ELF-1 (cell line): ENCODE data around the gene TMEM175.

Experiments
- DNase-seq: peaks from one replicate; pipeline ENCODE4 v3.0.0-alpha.2; 2016; ENCODE audit warnings: low read depth, low spot score

Gene TMEM175

DNA sequence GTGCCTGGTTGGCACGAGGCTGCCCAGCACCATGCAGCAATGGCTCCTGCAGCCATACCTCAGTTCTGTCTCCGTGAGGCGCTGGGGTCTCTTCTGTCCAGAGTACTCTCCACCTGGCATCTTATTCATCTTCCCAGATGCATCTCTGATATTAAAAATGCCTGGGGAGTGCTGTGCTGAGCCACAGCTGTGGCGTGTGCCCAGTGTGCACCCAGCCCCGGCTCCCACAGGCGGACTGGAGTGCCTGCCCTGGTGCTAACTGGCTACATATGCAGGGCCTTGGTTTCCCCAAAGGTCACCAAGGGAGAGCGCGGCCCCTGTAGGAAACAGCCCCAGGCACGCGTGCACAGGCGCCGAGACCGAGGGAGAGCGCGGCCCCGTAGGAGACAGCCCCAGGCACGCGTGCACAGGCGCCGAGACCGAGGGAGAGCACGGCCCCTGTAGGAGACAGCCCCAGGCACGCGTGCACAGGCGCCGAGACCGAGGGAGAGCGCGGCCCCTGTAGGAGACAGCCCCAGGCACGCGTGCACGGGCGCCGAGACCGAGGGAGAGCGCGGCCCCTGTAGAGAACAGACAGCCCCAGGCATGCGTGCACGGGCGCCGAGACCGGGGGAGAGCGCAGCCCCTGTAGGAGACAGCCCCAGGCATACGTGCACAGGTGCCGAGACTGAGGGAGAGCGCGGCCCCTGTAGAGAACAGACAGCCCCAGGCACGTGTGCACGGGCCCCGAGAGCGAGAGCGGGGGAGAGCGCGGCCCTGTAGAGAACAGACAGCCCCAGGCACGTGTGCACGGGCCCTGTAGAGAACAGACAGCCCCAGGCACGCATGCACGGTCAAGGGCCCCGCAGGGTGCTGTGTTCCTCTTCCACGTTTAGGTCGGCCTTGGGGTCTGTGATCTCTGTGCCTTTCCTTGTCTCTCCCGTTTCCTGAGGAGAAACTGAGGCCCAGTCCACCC is 14.5 kb downstream of the TMEM175 start:
- DNase-seq: no peak

DNA sequence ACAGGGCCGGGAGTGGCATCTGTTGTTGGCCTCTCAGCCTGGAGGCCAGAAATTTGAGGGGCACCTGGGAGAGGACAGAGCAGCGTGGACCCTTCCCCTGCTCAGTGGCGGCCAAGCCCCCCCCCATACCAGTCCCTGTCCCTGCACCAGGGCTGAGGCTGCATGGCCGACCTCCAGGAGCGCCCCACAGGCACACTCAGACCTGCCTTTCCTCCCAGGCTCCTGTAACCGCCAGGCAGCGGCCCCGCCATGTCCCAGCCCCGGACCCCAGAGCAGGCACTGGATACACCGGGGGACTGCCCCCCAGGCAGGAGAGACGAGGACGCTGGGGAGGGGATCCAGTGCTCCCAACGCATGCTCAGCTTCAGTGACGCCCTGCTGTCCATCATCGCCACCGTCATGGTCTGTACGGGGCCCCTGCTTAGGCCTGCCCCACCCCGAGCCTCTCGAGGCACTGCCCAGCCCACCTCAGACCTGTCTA is 15.3 kb downstream of the TMEM175 start:
- no peak for DNase-seq

GRCh38 chr4:948101-948935 is 16.1 kb downstream of the TMEM175 start:
- no peak for DNase-seq

- DNase-seq: no peak
Measured at GRCh38 chr4:948936-949300, 16.7 kb downstream of the TMEM175 start.

DNA sequence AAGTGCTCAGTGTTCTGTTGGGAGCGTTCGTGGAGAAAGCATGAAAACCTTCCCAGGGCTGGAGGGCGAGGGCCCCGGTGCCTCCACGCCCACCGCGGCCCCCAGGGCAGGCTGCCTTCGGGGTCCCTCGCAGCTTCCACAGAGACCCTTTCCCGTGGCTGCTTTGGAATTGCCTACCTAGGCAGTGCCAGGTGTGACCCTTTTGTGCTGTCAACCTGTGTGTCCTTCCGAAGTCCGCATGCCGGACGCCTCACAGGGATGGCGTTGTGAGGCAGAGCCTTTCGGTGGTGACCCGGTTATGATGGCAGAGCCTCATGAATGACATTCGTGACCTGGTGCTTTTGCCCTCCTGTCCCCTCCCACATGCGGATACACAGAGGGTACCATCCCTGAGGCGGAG is 17.4 kb downstream of the TMEM175 start:
- DNase-seq: no peak

DNA sequence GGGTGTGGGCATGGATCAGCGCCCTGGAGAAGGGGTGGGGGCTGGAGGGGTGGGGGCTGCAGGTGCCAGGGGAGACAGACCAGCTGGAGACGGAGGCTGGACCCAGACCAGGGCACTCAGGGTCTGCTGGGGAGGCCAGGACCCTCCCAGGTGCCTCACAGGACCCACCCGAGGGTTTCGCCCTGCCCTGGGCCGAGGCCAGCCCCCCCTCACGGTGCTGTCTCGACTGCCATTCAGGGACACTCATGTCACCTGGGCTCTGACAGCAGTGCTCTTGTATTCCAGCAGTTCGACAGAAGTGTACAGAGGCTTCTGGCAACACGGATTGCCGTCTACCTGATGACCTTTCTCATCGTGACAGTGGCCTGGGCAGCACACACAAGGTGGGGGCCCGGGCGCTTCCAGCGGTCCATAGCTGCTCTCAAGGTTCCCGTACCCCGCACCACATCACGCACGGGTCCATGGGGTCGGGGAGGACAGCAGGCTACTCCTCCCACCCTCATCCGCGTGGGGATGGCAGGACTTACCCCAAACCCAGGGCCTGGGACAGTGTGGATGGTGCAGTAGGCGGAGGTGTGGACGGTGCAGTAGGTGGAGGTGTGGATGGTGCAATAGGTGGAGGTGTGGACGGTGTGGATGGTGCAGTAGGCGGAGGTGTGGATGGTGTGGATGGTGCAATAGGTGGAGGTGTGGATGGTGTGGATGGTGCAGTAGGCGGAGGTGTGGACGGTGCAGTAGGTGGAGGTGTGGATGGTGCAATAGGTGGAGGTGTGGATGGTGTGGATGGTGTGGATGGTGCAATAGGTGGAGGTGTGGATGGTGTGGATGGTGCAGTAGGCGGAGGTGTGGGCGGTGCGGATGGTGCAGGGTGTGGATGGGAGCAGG is 18.1 kb downstream of the TMEM175 start:
- DNase-seq: no peak

- DNase-seq: no peak
Measured at GRCh38 chr4:951186-951585, 18.9 kb downstream of the TMEM175 start.

DNA sequence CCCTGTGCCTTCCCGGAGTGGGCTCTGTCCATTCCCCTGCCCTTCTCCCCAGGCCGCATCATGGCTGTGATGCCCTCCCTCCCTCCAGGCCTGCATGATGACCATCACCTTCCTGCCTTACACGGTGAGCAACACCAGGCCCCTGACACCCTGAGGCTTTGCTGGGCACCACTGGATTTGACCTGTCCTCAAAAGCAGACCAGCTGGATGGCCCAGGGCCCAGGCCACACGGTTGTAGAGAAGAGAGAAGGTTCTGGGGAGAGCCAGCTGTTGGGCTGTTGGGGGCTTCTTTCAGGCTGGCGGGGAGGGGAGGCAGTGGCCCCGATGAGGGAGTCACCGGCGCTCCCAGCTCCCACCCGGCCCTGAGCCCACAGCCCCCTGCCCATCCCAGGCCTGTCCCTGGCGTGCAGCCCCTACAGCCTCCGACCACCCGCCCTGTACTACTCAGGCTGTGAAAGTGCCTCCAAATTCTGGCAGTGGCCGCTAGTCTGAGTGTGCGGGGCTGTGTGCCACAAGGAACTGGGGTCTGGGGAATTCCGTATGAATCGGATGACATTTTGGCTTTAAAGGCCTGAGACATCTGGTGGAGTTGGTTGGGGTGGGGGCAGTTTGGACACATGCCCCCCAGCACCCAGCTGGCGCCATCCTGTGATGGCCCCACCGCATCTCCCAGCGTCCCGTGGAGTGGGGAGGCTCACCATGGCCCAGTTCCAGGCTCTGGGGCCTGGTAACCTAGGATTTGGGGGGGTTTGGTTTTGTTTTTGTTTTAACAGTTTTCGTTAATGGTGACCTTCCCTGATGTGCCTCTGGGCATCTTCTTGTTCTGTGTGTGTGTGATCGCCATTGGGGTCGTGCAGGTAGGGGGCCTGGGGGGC is 19.6 kb downstream of the TMEM175 start:
- no peak for DNase-seq

- DNase-seq: no peak
Measured at GRCh38 chr4:952881-953573, 20.8 kb downstream of the TMEM175 start.

- DNase-seq: no peak
Measured at GRCh38 chr4:953574-953915, 21.3 kb downstream of the TMEM175 start.

DNA sequence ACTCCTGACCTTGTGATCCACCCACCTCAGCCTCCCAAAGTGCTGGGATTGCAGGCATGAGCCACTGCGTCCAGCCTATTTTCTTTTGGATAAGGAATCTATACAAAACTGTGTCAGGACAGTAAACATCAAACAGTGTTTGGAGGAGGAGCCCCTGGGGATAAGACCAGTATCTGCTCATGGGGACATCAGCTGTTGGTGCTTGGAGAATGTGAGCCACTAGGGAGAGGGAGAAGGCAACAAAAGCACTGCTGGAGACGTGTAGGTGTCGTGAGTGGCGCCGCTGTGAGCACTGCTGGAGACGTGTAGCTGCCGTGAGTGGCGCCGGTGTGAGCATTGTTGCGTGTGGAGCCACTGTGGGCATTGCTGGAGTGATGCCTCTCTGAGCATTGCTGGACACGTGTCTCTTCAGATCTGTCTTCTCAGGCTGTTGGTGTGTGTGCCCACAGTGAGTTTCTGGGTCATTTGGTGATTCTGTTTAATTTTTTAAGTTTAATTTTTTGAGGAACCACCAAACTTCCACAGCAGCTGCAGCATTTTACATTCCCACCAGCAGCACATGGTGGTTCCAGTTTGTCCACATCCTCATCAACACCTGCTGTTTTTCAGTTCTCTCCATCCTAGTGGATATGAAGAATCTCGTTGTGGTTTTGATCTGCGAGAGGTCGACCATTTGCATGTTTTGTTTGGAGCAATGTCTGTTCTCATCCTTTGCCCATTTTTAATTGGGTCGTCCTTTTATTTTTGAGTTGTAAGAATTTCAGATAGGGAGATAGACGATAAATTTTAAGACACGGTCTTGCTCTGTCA is 22.2 kb downstream of the TMEM175 start:
- DNase-seq: no peak

DNA sequence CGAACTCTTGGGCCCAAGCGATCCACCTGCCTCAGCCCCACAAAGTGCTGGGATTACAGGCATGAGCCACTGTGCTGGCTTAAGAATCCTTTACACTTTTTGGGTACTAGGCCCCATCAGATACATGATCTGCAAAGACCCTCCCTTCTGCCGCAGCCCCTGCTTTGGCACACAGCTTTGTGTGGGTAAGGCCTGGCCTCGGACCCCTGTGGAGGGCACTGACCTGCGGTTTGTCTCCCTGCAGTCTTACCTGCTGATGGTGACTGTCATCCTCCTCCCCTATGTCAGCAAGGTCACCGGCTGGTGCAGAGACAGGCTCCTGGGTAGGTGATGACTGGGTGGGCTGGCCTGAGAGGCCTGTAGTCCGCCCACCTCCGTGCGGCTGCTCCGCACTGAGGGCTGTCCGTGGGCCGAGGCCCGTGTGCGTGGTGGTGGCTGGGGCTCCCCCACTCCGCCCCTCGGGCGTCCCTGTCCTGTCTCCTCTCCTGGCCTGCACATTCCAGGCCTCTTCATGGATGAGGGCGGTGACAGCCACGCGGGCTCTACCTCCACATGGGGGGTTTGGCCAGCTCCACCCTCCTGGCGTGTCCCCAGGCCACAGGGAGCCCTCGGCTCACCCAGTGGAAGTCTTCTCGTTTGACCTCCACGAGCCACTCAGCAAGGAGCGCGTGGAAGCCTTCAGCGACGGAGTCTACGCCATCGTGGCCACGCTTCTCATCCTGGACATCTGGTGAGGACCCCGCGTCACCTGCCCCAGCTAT is 23.1 kb downstream of the TMEM175 start:
- no peak for DNase-seq

- no peak for DNase-seq
Measured at GRCh38 chr4:955931-956381, 23.7 kb downstream of the TMEM175 start.

DNA sequence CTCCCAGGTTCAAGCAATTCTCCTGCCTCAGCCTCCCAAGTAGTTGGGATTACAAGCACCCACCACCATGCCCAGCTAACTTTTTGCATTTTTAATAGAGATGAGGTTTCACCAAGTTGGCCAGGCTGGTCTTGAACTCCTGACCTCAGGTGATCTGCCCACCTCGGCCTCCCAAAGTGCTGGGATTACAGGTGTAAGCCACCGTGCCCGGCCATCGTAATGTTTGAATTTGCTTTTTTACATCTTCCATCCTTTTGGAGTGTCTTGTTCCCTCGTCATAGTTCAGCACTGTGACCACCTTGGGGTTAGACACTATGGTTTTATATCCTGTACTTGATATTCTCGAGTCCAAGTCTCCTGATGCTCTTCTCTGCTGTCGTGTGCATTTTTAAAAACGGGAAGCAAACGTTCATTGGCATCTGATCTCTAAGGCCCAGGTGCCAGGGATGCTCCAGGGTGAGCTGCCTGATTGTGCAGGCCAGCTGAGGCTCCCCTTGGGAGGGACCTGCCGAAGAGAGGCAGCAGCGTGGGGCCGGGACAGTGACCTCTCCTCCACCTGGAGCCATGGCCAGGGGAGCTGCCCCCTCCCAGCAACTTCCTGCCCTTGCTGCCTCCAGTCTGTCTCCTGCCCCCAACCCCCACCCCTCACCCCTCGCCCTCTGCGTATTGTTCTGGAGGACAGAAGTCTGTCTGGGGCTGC is 24.4 kb downstream of the TMEM175 start:
- no peak for DNase-seq

- no peak for DNase-seq
Measured at GRCh38 chr4:957231-957580, 24.9 kb downstream of the TMEM175 start.

DNA sequence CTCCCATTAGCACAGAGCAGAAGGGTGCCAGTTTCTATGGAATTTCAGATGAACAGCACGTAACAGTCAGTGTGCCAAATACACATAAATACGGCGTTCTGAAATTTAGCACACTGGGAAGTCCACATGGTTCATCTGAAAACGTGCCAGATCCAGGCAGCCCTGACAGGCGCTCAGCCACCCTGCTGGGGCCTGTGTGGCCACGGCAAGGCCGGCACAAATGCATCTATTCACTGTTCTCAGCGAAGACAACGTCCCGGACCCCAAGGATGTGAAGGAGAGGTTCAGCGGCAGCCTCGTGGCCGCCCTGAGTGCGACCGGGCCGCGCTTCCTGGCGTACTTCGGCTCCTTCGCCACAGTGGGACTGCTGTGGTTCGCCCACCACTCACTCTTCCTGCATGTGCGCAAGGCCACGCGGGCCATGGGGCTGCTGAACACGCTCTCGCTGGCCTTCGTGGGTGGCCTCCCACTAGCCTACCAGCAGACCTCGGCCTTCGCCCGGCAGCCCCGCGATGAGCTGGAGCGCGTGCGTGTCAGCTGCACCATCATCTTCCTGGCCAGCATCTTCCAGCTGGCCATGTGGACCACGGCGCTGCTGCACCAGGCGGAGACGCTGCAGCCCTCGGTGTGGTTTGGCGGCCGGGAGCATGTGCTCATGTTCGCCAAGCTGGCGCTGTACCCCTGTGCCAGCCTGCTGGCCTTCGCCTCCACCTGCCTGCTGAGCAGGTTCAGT is 25.5 kb downstream of the TMEM175 start:
- DNase-seq: no peak

- no peak for DNase-seq
Measured at GRCh38 chr4:958314-958665, 26.0 kb downstream of the TMEM175 start.
